ENCODE measurements around the gene SOX11.
"Not testable (repeated sequence)": the region's sequence is repeated elsewhere in the genome, so short reads cannot be mapped to it uniquely, and the experiment has no call there.

Gene SOX11

GRCh38 chr2:5665066-5665465, 27.1 kb upstream of the SOX11 start:
- Histone ChIP-seq H3K27me3 (replicated peaks in 2 of 5; ENCODE audit: control insufficient read depth in 4 of 5, insufficient read depth in 5 of 5, low read length in 4 of 5) (peaks cover 0 to 8% (median 3%) of the 10 kb centered on the region in 5 experiments), H3K4me3 (ENCODE audit: control insufficient read depth in 1 of 7, extremely low read depth in 1 of 7, insufficient read depth in 4 of 7, low read depth in 2 of 7, low read length in 6 of 7) (no peak overlapping the region), H3K4me1 (ENCODE audit: control extremely low read depth in 1 of 4, control insufficient read depth in 4 of 4, insufficient read depth in 4 of 4, low read length in 3 of 4) (no peaks in the 10 kb centered on the region), H3K36me3 (ENCODE audit: control insufficient read depth in 4 of 4, insufficient read depth in 4 of 4, low read length in 3 of 4) (no peaks in the 10 kb centered on the region), H3K9me3 (ENCODE audit: control extremely low read depth in 1 of 5, control insufficient read depth in 4 of 5, insufficient read depth in 2 of 5, low read depth in 1 of 5, low read length in 4 of 5) (no peaks in the 10 kb centered on the region), H3K27ac (ENCODE audit: insufficient read depth in 1 of 2, low read depth in 1 of 2, low read length in 2 of 2, poor library complexity in 1 of 2, severe bottlenecking in 2 of 2) (no peak overlapping the region)
- DNase-seq: no peak
- CTCF ChIA-PET: no interaction called here
- POLR2A ChIA-PET: no interaction called here
- WGBS (ENCODE audit: insufficient coverage): 83% methylated on average over 1 of the region's 1 CpG

- 91% methylated on average over 4 of the region's 4 CpGs for WGBS (ENCODE audit: insufficient coverage)
Measured at GRCh38 chr2:5666798-5667197, 25.4 kb upstream of the SOX11 start.

GRCh38 chr2:5667655-5668054, 24.5 kb upstream of the SOX11 start:
- CTCF ChIA-PET; POLR2A ChIA-PET; H3K27ac ChIP-seq (ENCODE audit: insufficient read depth in 1 of 2, low read depth in 1 of 2, low read length in 2 of 2, poor library complexity in 1 of 2, severe bottlenecking in 2 of 2); H3K4me3 ChIP-seq (ENCODE audit: control insufficient read depth in 1 of 7, extremely low read depth in 1 of 7, insufficient read depth in 4 of 7, low read depth in 2 of 7, low read length in 6 of 7); H3K4me1 ChIP-seq (ENCODE audit: control extremely low read depth in 1 of 4, control insufficient read depth in 4 of 4, insufficient read depth in 4 of 4, low read length in 3 of 4); H3K36me3 ChIP-seq (ENCODE audit: control insufficient read depth in 4 of 4, insufficient read depth in 4 of 4, low read length in 3 of 4); DNase-seq; H3K9me3 ChIP-seq (ENCODE audit: control extremely low read depth in 1 of 5, control insufficient read depth in 4 of 5, insufficient read depth in 2 of 5, low read depth in 1 of 5, low read length in 4 of 5): not testable (repeated sequence)
- peaks cover 8 to 23% (median 11%) of the 10 kb centered on the region in 5 experiments for H3K27me3 ChIP-seq (replicated peaks in 2 of 5; ENCODE audit: control insufficient read depth in 4 of 5, insufficient read depth in 5 of 5, low read length in 4 of 5)
- whole genome bisulfite sequencing (ENCODE audit: insufficient coverage): no CpG with 5 or more reads among the region's 1 CpG

More at GRCh38 chr2:5666798-5667197, 25.4 kb upstream of the SOX11 start:
- no peaks in the 10 kb centered on the region for H3K36me3 ChIP-seq (ENCODE audit: control insufficient read depth in 4 of 4, insufficient read depth in 4 of 4, low read length in 3 of 4)
- no peak overlapping the region for H3K4me3 ChIP-seq (ENCODE audit: control insufficient read depth in 1 of 7, extremely low read depth in 1 of 7, insufficient read depth in 4 of 7, low read depth in 2 of 7, low read length in 6 of 7)
- peaks cover 3 to 14% (median 6%) of the 10 kb centered on the region in 5 experiments for H3K27me3 ChIP-seq (replicated peaks in 2 of 5; ENCODE audit: control insufficient read depth in 4 of 5, insufficient read depth in 5 of 5, low read length in 4 of 5)
- no peak overlapping the region for H3K27ac ChIP-seq (ENCODE audit: insufficient read depth in 1 of 2, low read depth in 1 of 2, low read length in 2 of 2, poor library complexity in 1 of 2, severe bottlenecking in 2 of 2)
- POLR2A ChIA-PET: no interaction called here
- no peaks in the 10 kb centered on the region for H3K4me1 ChIP-seq (ENCODE audit: control extremely low read depth in 1 of 4, control insufficient read depth in 4 of 4, insufficient read depth in 4 of 4, low read length in 3 of 4)
- CTCF ChIA-PET: no interaction called here
- DNase-seq: no peak
- H3K9me3 ChIP-seq (ENCODE audit: control extremely low read depth in 1 of 5, control insufficient read depth in 4 of 5, insufficient read depth in 2 of 5, low read depth in 1 of 5, low read length in 4 of 5): no peaks in the 10 kb centered on the region

- no peak for DNase-seq
- Histone ChIP-seq H3K4me1 (ENCODE audit: control extremely low read depth in 1 of 4, control insufficient read depth in 4 of 4, insufficient read depth in 4 of 4, low read length in 3 of 4) (no peaks in the 10 kb centered on the region), H3K9me3 (ENCODE audit: control extremely low read depth in 1 of 5, control insufficient read depth in 4 of 5, insufficient read depth in 2 of 5, low read depth in 1 of 5, low read length in 4 of 5) (no peaks in the 10 kb centered on the region), H3K27me3 (replicated peaks in 2 of 5; ENCODE audit: control insufficient read depth in 4 of 5, insufficient read depth in 5 of 5, low read length in 4 of 5) (peaks cover 8 to 34% (median 12%) of the 10 kb centered on the region in 5 experiments), H3K27ac (ENCODE audit: insufficient read depth in 1 of 2, low read depth in 1 of 2, low read length in 2 of 2, poor library complexity in 1 of 2, severe bottlenecking in 2 of 2) (no peak overlapping the region), H3K36me3 (ENCODE audit: control insufficient read depth in 4 of 4, insufficient read depth in 4 of 4, low read length in 3 of 4) (no peaks in the 10 kb centered on the region), H3K4me3 (ENCODE audit: control insufficient read depth in 1 of 7, extremely low read depth in 1 of 7, insufficient read depth in 4 of 7, low read depth in 2 of 7, low read length in 6 of 7) (no peak overlapping the region)
- WGBS (ENCODE audit: insufficient coverage): 85% methylated on average over 8 of the region's 8 CpGs
- CTCF ChIA-PET: no interaction called here
- POLR2A ChIA-PET: no interaction called here
Measured at GRCh38 chr2:5668682-5669250, 23.4 kb upstream of the SOX11 start.

GRCh38 chr2:5672749-5673144, 19.4 kb upstream of the SOX11 start:
- POLR2A ChIA-PET: no interaction called here
- no peaks in the 10 kb centered on the region for H3K36me3 ChIP-seq (ENCODE audit: control insufficient read depth in 4 of 4, insufficient read depth in 4 of 4, low read length in 3 of 4)

GRCh38 chr2:5673145-5674025, 18.8 kb upstream of the SOX11 start:
- no peak overlapping the region for H3K4me3 ChIP-seq (ENCODE audit: control insufficient read depth in 1 of 7, extremely low read depth in 1 of 7, insufficient read depth in 4 of 7, low read depth in 2 of 7, low read length in 6 of 7)
- peaks cover 0 to 3% (median 0%) of the 10 kb centered on the region in 5 experiments for H3K9me3 ChIP-seq (ENCODE audit: control extremely low read depth in 1 of 5, control insufficient read depth in 4 of 5, insufficient read depth in 2 of 5, low read depth in 1 of 5, low read length in 4 of 5)
- H3K27me3 ChIP-seq (replicated peaks in 2 of 5; ENCODE audit: control insufficient read depth in 4 of 5, insufficient read depth in 5 of 5, low read length in 4 of 5): peaks cover 14 to 58% (median 24%) of the 10 kb centered on the region in 5 experiments
- ChIA-PET CTCF (interaction anchor here (0.6 kb wide), 1 partner anchor 22 kb away, joined by 3 read pairs; no protein-coding TSS in a partner anchor), POLR2A (no interaction called here)
- no peaks in the 10 kb centered on the region for H3K4me1 ChIP-seq (ENCODE audit: control extremely low read depth in 1 of 4, control insufficient read depth in 4 of 4, insufficient read depth in 4 of 4, low read length in 3 of 4)
- DNase-seq: no peak
- H3K27ac ChIP-seq (ENCODE audit: insufficient read depth in 1 of 2, low read depth in 1 of 2, low read length in 2 of 2, poor library complexity in 1 of 2, severe bottlenecking in 2 of 2): no peak overlapping the region
- no peaks in the 10 kb centered on the region for H3K36me3 ChIP-seq (ENCODE audit: control insufficient read depth in 4 of 4, insufficient read depth in 4 of 4, low read length in 3 of 4)
- WGBS (ENCODE audit: insufficient coverage): 8% methylated on average over 41 of the region's 58 CpGs

More at GRCh38 chr2:5672749-5673144, 19.4 kb upstream of the SOX11 start:
- Histone ChIP-seq H3K4me1 (ENCODE audit: control extremely low read depth in 1 of 4, control insufficient read depth in 4 of 4, insufficient read depth in 4 of 4, low read length in 3 of 4) (no peaks in the 10 kb centered on the region), H3K9me3 (ENCODE audit: control extremely low read depth in 1 of 5, control insufficient read depth in 4 of 5, insufficient read depth in 2 of 5, low read depth in 1 of 5, low read length in 4 of 5) (peaks cover 0 to 3% (median 0%) of the 10 kb centered on the region in 5 experiments), H3K4me3 (ENCODE audit: control insufficient read depth in 1 of 7, extremely low read depth in 1 of 7, insufficient read depth in 4 of 7, low read depth in 2 of 7, low read length in 6 of 7) (no peak overlapping the region), H3K27ac (ENCODE audit: insufficient read depth in 1 of 2, low read depth in 1 of 2, low read length in 2 of 2, poor library complexity in 1 of 2, severe bottlenecking in 2 of 2) (no peak overlapping the region), H3K27me3 (replicated peaks in 2 of 5; ENCODE audit: control insufficient read depth in 4 of 5, insufficient read depth in 5 of 5, low read length in 4 of 5) (peaks cover 14 to 55% (median 21%) of the 10 kb centered on the region in 5 experiments)
- DNase-seq: no peak
- CTCF ChIA-PET: interaction anchor here (0.6 kb wide), 1 partner anchor 22 kb away, joined by 3 read pairs; no protein-coding TSS in a partner anchor
- WGBS (ENCODE audit: insufficient coverage): 79% methylated on average over 13 of the region's 15 CpGs

GRCh38 chr2:5674026-5674340, 18.2 kb upstream of the SOX11 start:
- CTCF ChIA-PET: no interaction called here
- no peak overlapping the region for H3K4me3 ChIP-seq (ENCODE audit: control insufficient read depth in 1 of 7, extremely low read depth in 1 of 7, insufficient read depth in 4 of 7, low read depth in 2 of 7, low read length in 6 of 7)
- H3K36me3 ChIP-seq (ENCODE audit: control insufficient read depth in 4 of 4, insufficient read depth in 4 of 4, low read length in 3 of 4): no peaks in the 10 kb centered on the region

More at GRCh38 chr2:5674026-5674340, 18.2 kb upstream of the SOX11 start:
- POLR2A ChIA-PET: no interaction called here
- no peak for DNase-seq
- Histone ChIP-seq H3K27me3 (replicated peaks in 2 of 5; ENCODE audit: control insufficient read depth in 4 of 5, insufficient read depth in 5 of 5, low read length in 4 of 5) (peaks cover 14 to 59% (median 24%) of the 10 kb centered on the region in 5 experiments), H3K27ac (ENCODE audit: insufficient read depth in 1 of 2, low read depth in 1 of 2, low read length in 2 of 2, poor library complexity in 1 of 2, severe bottlenecking in 2 of 2) (no peak overlapping the region), H3K9me3 (ENCODE audit: control extremely low read depth in 1 of 5, control insufficient read depth in 4 of 5, insufficient read depth in 2 of 5, low read depth in 1 of 5, low read length in 4 of 5) (peaks cover 0 to 3% (median 0%) of the 10 kb centered on the region in 5 experiments), H3K4me1 (ENCODE audit: control extremely low read depth in 1 of 4, control insufficient read depth in 4 of 4, insufficient read depth in 4 of 4, low read length in 3 of 4) (no peaks in the 10 kb centered on the region)
- 0% methylated on average over 1 of the region's 2 CpGs for WGBS (ENCODE audit: insufficient coverage)

Measured in common myeloid progenitor, CD34-positive (primary cell).